GM12878 (cell line): ENCODE measurements around the gene NCAPD2. TPM values are rescaled to one million over a fixed set of nuclear protein-coding genes. Genes with fewer than 3 reads are reported as not detected.
A peak's percentile ranks its signal among the peaks of the same experiment; 100 is the strongest.

Experiments used
- BHLHE40 ChIP-seq, 2 experiments: fragments of 450-650 bp in 1 of 2; IDR thresholded peaks; 2 replicates each; pipeline ENCODE4 v1.6.1; 2011 to 2017; ENCODE audit warnings: low read depth in 2 of 2, borderline replicate concordance in 1 of 2, improper control_type of control experiment in 1 of 2, low read length in 1 of 2, mild to moderate bottlenecking in 1 of 2
- BRCA1 ChIP-seq: IDR thresholded peaks from 2 replicates; pipeline ENCODE4 v1.6.1; 2011; ENCODE audit warnings: low read depth, low read length, improper control_type of control experiment
- CBX3 ChIP-seq: fragments of 200-600 bp; sonication (generic); IDR thresholded peaks from 2 replicates; pipeline ENCODE4 v1.6.1; 2016; ENCODE audit warnings: low read depth, borderline replicate concordance
- CBX5 ChIP-seq: sonication (generic); IDR thresholded peaks from 2 replicates; pipeline ENCODE4 v1.6.1; 2016; ENCODE audit warnings: low read depth, moderate library complexity, mild to moderate bottlenecking, inconsistent platforms
- CEBPB ChIP-seq, 2 experiments: fragments of 150-350 bp in 1 of 2; IDR thresholded peaks; 2 replicates each; pipeline ENCODE4 v1.6.1; 2012 to 2014; ENCODE audit warnings: low read depth in 2 of 2, low read length in 2 of 2, borderline replicate concordance in 1 of 2, inconsistent platforms in 1 of 2
- CHD1 ChIP-seq: IDR thresholded peaks from 2 replicates; pipeline ENCODE4 v1.6.1; 2012; ENCODE audit warnings: low read depth, low read length, improper control_type of control experiment
- CREM ChIP-seq: IDR thresholded peaks from 2 replicates; pipeline ENCODE4 v1.6.1; 2014; ENCODE audit warnings: antibody characterized with exemption, low read depth
- E2F8 ChIP-seq: fragments of 450-650 bp; IDR thresholded peaks from 2 replicates; pipeline ENCODE4 v1.6.1; 2018; ENCODE audit warnings: mild to moderate bottlenecking, low read depth, moderate library complexity; ENCODE audit not compliant: partially characterized antibody
- EGR1 ChIP-seq, 2 experiments: IDR thresholded peaks; 1 replicate in 1 of 2; 2 replicates in 1 of 2; pipeline ENCODE4 v1.6.1; 2011 to 2012; ENCODE audit warnings: low read depth in 2 of 2, low read length in 2 of 2, borderline replicate concordance in 1 of 2, mild to moderate bottlenecking in 1 of 2, moderate library complexity in 1 of 2
- GATAD2B ChIP-seq: fragments of 450-650 bp; conservative IDR thresholded peaks from 2 replicates; pipeline ENCODE4 v1.6.1; 2017; ENCODE audit warnings: low read depth, mild to moderate bottlenecking, moderate library complexity
- HCFC1 ChIP-seq: fragments of 150-350 bp; IDR thresholded peaks from 2 replicates; pipeline ENCODE4 v1.6.1; 2014; ENCODE audit warnings: low read length
- JUND ChIP-seq: IDR thresholded peaks from 2 replicates; pipeline ENCODE4 v1.6.1; 2012; ENCODE audit warnings: low read depth, mild to moderate bottlenecking, low read length, improper control_type of control experiment, moderate library complexity
- MEF2A ChIP-seq: IDR thresholded peaks from 2 replicates; pipeline ENCODE4 v1.6.1; 2011; ENCODE audit warnings: low read depth, mild to moderate bottlenecking, low read length, moderate library complexity; ENCODE audit not compliant: insufficient read depth
- MEF2B ChIP-seq: fragments of 450-650 bp; IDR thresholded peaks from 2 replicates; pipeline ENCODE4 v1.6.1; 2018; ENCODE audit warnings: mild to moderate bottlenecking, moderate library complexity; ENCODE audit not compliant: partially characterized antibody, poor library complexity, severe bottlenecking
- MXI1 ChIP-seq: fragments of 150-350 bp; IDR thresholded peaks from 2 replicates; pipeline ENCODE4 v1.6.1; 2011; ENCODE audit warnings: low read depth, mild to moderate bottlenecking, inconsistent platforms, low read length, improper control_type of control experiment
- MYC ChIP-seq: IDR thresholded peaks from 2 replicates; pipeline ENCODE4 v1.6.1; 2011; ENCODE audit warnings: mild to moderate bottlenecking, low read length, moderate library complexity, inconsistent platforms; ENCODE audit not compliant: insufficient read depth, insufficient replicate concordance, insufficient read length, severe bottlenecking
- SIX5 ChIP-seq: IDR thresholded peaks from 2 replicates; pipeline ENCODE4 v1.6.1; 2011; ENCODE audit warnings: mild to moderate bottlenecking, low read depth, low read length, moderate library complexity; ENCODE audit not compliant: severe bottlenecking
- STAT1 ChIP-seq: fragments of 450-650 bp; conservative IDR thresholded peaks from 2 replicates; pipeline ENCODE4 v1.6.1; 2014; ENCODE audit warnings: antibody characterized with exemption, mild to moderate bottlenecking
- SUZ12 ChIP-seq: fragments of 200-600 bp; sonication (generic); IDR thresholded peaks from one replicate; pipeline ENCODE4 v1.6.1; 2018; ENCODE audit warnings: antibody characterized with exemption, mild to moderate bottlenecking; ENCODE audit not compliant: unreplicated experiment
- TARDBP ChIP-seq: IDR thresholded peaks from 2 replicates; pipeline ENCODE4 v1.6.1; 2016; ENCODE audit warnings: borderline replicate concordance
- TBL1XR1 ChIP-seq: IDR thresholded peaks from 2 replicates; pipeline ENCODE4 v1.6.1; 2012; ENCODE audit warnings: low read depth, low read length, improper control_type of control experiment
- TCF12 ChIP-seq: IDR thresholded peaks from 2 replicates; pipeline ENCODE4 v1.6.1; 2011; ENCODE audit warnings: low read depth, mild to moderate bottlenecking, low read length
- WRNIP1 ChIP-seq: IDR thresholded peaks from 2 replicates; pipeline ENCODE4 v1.6.1; 2011; ENCODE audit warnings: low read depth, low read length, improper control_type of control experiment, borderline replicate concordance
- ZNF217 ChIP-seq: fragments of 450-650 bp; IDR thresholded peaks from 2 replicates; pipeline ENCODE4 v1.6.1; 2017; ENCODE audit warnings: antibody characterized with exemption, mild to moderate bottlenecking
- polyA plus RNA-seq, 11 experiments: library from polyadenylated mRNA; depleted of rRNA in 4 of 11; unstranded in 6 of 11; stranded (reverse) in 5 of 11; fragments of >200 nt; fragmentation: Nextera tagmentation in 4 of 11; fragmentation: Illumina TruSeq in 1 of 11; extraction: Ambion mirVana in 4 of 11; extraction: Trizol in 1 of 11; gene quantifications; 1 replicate in 1 of 11; 2 replicates in 10 of 11; pipeline versions ENCODE4 v1.2.1 to v1.2.3, GENCODE V29; 2011 to 2016; ENCODE audit warnings: inconsistent platforms in 2 of 11, missing spikeins in 2 of 11, low read depth in 1 of 11
- total RNA-seq, 4 experiments: library from RNA; depleted of rRNA in 3 of 4; stranded (reverse); fragments of >200 nt in 3 of 4; fragmentation: Illumina TruSeq in 1 of 4; extraction: Trizol in 1 of 4; gene quantifications; 2 replicates each; pipeline versions ENCODE4 v1.2.1 to v1.2.3, GENCODE V29; 2013 to 2021
- TF ChIP-seq, protein P1 (sequence below): fragments of 450-650 bp; conservative IDR thresholded peaks from 2 replicates; pipeline ENCODE4 v1.6.1; 2017; ENCODE audit warnings: mild to moderate bottlenecking, moderate library complexity

NCAPD2 gene
- total and polyA plus RNA-seq, 10 of the 15 experiments (the other 5 are each of a cell fraction or from before 2014, with no cell fraction given), result 24.2 to 160 (median 110) TPM

DNA sequence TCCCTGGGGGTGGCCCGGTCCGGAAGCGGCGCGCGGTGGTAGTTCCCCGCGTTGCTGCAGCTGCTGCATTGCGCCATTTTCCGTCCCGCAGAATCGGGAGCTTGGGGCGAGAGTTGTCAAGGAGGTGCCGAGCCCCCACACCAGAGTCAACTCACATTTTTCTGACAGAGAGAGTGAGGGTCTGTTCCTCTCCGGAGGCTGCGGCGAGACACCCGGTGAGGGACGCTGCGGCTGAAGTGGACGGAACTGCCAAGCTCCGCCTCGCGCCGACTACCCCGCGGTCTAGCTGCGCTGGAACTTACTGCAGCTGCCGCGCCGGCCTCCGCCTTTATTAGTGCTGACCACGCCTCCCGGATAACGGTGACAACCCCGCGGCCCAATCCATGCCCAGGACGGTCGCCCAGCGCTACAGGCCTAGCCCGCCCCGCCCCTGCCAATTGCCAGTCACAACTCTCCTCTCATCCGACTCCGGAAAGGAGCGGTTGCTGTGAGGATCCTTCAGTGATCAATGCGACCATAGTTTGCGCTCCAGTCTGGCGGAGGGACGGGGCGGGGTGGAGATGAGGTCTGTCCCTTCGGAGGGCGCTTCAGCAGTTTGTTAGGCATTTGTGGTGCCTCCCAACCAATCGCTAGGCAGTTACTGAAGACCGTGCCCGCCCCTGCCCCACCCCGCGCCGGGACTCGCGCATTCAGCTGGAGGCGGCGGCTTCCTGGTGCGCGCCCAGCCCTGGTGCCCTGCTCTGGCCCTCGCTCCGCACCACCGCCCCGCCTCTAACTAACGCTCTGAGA, 23.3 kb upstream of the NCAPD2 start, which contains the start of gene VAMP1 (continued):
- TF ChIP-seq MEF2B (no peak), MXI1 (peak; percentile 58), TBL1XR1 (0 out of 2 replicates have a peak, but pooled peaks have one; percentile 29), EGR1 (IDR thresholded peaks at IDR 0.05; ENCODE audit: borderline replicate concordance in 1 of 2, low read depth in 2 of 2, low read length in 2 of 2) (0 out of 3 replicates have a peak, but pooled peaks of 1 of the 2 experiments have one; percentile 33), CHD1 (no peak), MYC (no peak), TCF12 (peak; percentile 92), CBX3 (no peak), CREM (peak; percentile 43; the same call in 1 of the 2 replicates), JUND (no peak), SUZ12 (no peak), ZNF217 (no peak), BRCA1 (no peak), TARDBP (0 out of 2 replicates have a peak, but pooled peaks have one; percentile 45), CEBPB (IDR thresholded peaks at IDR 0.05; ENCODE audit: borderline replicate concordance in 1 of 2, low read depth in 2 of 2, low read length in 2 of 2) (no peak; a peak in 1 of 4 replicates), BHLHE40 (IDR thresholded peaks at IDR 0.05; ENCODE audit: borderline replicate concordance in 1 of 2, low read depth in 2 of 2, low read length in 1 of 2) (peak; percentile 22 to 60; a peak in 1 of 4 replicates), HCFC1 (no peak), SIX5 (no peak), E2F8 (no peak), GATAD2B (peak; percentile 49; the same call in 1 of the 2 replicates), MEF2A (0 out of 2 replicates have a peak, but pooled peaks have one; percentile 5), STAT1 (no peak), WRNIP1 (no peak), CBX5 (no peak)
- TF ChIP-seq, protein P1, sequence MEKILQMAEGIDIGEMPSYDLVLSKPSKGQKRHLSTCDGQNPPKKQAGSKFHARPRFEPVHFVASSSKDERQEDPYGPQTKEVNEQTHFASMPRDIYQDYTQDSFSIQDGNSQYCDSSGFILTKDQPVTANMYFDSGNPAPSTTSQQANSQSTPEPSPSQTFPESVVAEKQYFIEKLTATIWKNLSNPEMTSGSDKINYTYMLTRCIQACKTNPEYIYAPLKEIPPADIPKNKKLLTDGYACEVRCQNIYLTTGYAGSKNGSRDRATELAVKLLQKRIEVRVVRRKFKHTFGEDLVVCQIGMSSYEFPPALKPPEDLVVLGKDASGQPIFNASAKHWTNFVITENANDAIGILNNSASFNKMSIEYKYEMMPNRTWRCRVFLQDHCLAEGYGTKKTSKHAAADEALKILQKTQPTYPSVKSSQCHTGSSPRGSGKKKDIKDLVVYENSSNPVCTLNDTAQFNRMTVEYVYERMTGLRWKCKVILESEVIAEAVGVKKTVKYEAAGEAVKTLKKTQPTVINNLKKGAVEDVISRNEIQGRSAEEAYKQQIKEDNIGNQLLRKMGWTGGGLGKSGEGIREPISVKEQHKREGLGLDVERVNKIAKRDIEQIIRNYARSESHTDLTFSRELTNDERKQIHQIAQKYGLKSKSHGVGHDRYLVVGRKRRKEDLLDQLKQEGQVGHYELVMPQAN, result peak; percentile 88
